Right lobe of liver (tissue), 6 donors: ENCODE measurements around the gene SLC25A3. TPM values are rescaled to one million over a fixed set of nuclear protein-coding genes. Genes with fewer than 3 reads are reported as not detected.
"Not testable (repeated sequence)": the region's sequence is repeated elsewhere in the genome, so short reads cannot be mapped to it uniquely, and the experiment has no call there.

Experiments used
- ATAC-seq, 4 donors: fragments of 200-7000 bp; cut with Tn5 transposase; one replicate each; pipeline ENCODE4 v1.9.1; 2020; ENCODE audit warnings: mild to moderate bottlenecking in 4 of 4, moderate library complexity in 4 of 4
- DNase-seq, 3 donors: peaks; one replicate each; pipeline ENCODE4 v3.0.0-alpha.2; 2020
- H3K27ac ChIP-seq, 3 donors: fragments of 200-600 bp; one replicate each; pipeline ENCODE4 v1.8.0; 2022
- H3K27me3 ChIP-seq, 2 donors: fragments of 200-600 bp; one replicate each; pipeline ENCODE4 v1.8.0; 2022
- H3K36me3 ChIP-seq, 4 donors: fragments of 200-600 bp; sonication (generic) in 1 of 4; one replicate each; pipeline versions ENCODE4 v1.5.1 to v1.8.0; 2017 to 2022; ENCODE audit warnings: control low read depth in 1 of 4
- H3K4me1 ChIP-seq, 4 donors: fragments of 200-600 bp; sonication (generic) in 1 of 4; one replicate each; pipeline versions ENCODE4 v1.5.1 to v1.8.0; 2017 to 2022; ENCODE audit warnings: control low read depth in 1 of 4
- H3K4me3 ChIP-seq, 3 donors: fragments of 200-600 bp; one replicate each; pipeline ENCODE4 v1.8.0; 2022
- H3K9me3 ChIP-seq, 4 donors: fragments of 200-600 bp; sonication (generic) in 1 of 4; one replicate each; pipeline versions ENCODE4 v1.5.1 to v1.8.0; 2017 to 2022; ENCODE audit warnings: control low read depth in 1 of 4
- POLR2A ChIP-seq: fragments of 450-650 bp; IDR thresholded peaks from one replicate; pipeline ENCODE4 v1.6.1; 2017; ENCODE audit warnings: antibody characterized with exemption, mild to moderate bottlenecking
- WGBS: methylation state at CpG from one replicate; pipeline ENCODE4 v1.1.6; 2018; ENCODE audit warnings: low coverage, low lambda C conversion rate; ENCODE audit not compliant: insufficient coverage; ENCODE audit errors: missing lambda C conversion rate; 5-methylcytosine and 5-hydroxymethylcytosine counted together
- intact Hi-C, 2 donors: fragments of 100-400 bp; cut with DNase I; formaldehyde crosslinking; loops; one replicate each; pipeline versions ENCODE4 v1.11.2 to v1.14.1; 2022
- total RNA-seq, 6 experiments: library from RNA; depleted of rRNA in 2 of 6; stranded (reverse); fragments of >200 nt in 2 of 6; fragmentation: NEBNext Ultra II Directional in 3 of 6; extraction: Animal tissue kit (Norgen Biotek cat#: 25700) in 3 of 6; gene quantifications; one replicate each; pipeline versions ENCODE4 v1.1.0 to v1.2.4, GENCODE V29; 2016 to 2023
- TF ChIP-seq, protein P1 (sequence below), 4 donors: fragments of 200-600 bp in 3 of 4; fragments of 450-650 bp in 1 of 4; IDR thresholded peaks; one replicate each; pipeline versions ENCODE4 v1.5.1 to v1.8.0; 2016 to 2022; ENCODE audit warnings: antibody characterized with exemption in 4 of 4, mild to moderate bottlenecking in 2 of 4
- donor health status: DM: no; HTN: yes; CAD: no.
- donor health status: DM: no; HTN: no; CAD: no.
- donor health status: DM: no; HTN: no; CAD: no.
- donor health status: DM: no; HTN: yes; CAD: no.
- donor health status: DM: no; HTN: yes; CAD: no.

The SLC25A3 gene
- total RNA-seq, 6 experiments from 2014 or later: 257 to 421 (median 267) TPM

DNA sequence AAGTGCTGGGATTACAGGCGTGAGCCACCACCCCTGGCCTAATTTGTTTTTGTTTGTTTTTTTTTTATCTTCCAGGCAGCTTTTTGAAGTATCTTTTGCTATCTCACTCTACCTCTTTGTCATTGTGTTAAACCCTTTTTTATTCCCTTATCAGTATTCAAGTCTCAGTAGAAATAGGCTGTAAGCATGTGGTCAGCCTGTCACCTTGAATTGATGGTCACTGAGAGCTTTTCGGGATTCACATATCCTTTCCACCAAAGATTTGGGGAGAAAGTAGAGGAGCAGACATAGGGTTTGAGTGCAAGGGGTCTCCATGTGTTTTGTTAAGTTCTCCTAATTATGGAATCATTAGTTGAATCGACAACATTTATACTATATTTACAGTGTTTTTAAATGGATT lies 41.7 kb upstream of the SLC25A3 start:
- ATAC-seq (no peak), DNase-seq (no peak)
- no peaks in the 10 kb centered on the region for H3K9me3 ChIP-seq
- peaks cover 0 to 3% (median 0%) of the 10 kb centered on the region in 4 donors for H3K4me1 ChIP-seq
- peaks cover 0 to 13% (median 5%) of the 10 kb centered on the region in 4 donors for H3K36me3 ChIP-seq
- WGBS: 90% methylated on average over 3 of the region's 3 CpGs
- H3K27ac ChIP-seq: no peak overlapping the region
- intact Hi-C loops: no loop called here
- no peak overlapping the region for H3K4me3 ChIP-seq
- no peak for TF ChIP-seq POLR2A
- TF ChIP-seq, protein P1, sequence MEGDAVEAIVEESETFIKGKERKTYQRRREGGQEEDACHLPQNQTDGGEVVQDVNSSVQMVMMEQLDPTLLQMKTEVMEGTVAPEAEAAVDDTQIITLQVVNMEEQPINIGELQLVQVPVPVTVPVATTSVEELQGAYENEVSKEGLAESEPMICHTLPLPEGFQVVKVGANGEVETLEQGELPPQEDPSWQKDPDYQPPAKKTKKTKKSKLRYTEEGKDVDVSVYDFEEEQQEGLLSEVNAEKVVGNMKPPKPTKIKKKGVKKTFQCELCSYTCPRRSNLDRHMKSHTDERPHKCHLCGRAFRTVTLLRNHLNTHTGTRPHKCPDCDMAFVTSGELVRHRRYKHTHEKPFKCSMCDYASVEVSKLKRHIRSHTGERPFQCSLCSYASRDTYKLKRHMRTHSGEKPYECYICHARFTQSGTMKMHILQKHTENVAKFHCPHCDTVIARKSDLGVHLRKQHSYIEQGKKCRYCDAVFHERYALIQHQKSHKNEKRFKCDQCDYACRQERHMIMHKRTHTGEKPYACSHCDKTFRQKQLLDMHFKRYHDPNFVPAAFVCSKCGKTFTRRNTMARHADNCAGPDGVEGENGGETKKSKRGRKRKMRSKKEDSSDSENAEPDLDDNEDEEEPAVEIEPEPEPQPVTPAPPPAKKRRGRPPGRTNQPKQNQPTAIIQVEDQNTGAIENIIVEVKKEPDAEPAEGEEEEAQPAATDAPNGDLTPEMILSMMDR (IDR thresholded peaks at IDR 0.05): no peak
- no peaks in the 10 kb centered on the region for H3K27me3 ChIP-seq

GRCh38 chr12:98558097-98558496 lies 35.4 kb upstream of the SLC25A3 start:
- 89% methylated on average over 2 of the region's 4 CpGs for WGBS
- H3K27ac ChIP-seq, ATAC-seq, H3K27me3 ChIP-seq, H3K4me3 ChIP-seq, H3K4me1 ChIP-seq, H3K9me3 ChIP-seq, intact Hi-C loops, H3K36me3 ChIP-seq, DNase-seq: not testable (repeated sequence)

DNA sequence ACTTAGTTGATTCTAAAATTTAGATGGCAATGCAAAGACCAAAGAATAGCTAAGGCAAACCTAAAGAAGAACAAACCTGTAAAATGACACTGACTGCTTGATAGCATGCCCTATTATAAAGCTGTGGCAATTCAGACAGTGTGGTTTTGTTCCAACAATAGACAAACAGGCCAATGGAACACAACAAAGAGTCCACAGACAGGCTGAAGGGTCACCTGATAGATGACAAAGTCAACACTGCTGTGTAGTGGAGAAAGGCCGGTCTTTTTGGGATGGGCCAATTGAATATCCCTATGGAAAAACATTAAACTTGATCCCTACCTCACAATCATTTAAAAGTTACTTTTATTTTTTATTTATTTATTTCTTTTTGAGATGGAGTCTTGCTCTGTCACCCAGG lies 33.8 kb upstream of the SLC25A3 start:
- Histone ChIP-seq H3K4me3 (no peak overlapping the region), H3K4me1 (no peaks in the 10 kb centered on the region), H3K27me3 (no peaks in the 10 kb centered on the region), H3K9me3 (no peaks in the 10 kb centered on the region), H3K36me3 (no peaks in the 10 kb centered on the region), H3K27ac (no peak overlapping the region)
- intact Hi-C loops: no loop called here
- DNase-seq (no peak), ATAC-seq (no peak)
- 0% methylated on average over 1 of the region's 1 CpG for WGBS
- TF ChIP-seq, protein P1 (IDR thresholded peaks at IDR 0.05): no peak
- no peak for TF ChIP-seq POLR2A

DNA sequence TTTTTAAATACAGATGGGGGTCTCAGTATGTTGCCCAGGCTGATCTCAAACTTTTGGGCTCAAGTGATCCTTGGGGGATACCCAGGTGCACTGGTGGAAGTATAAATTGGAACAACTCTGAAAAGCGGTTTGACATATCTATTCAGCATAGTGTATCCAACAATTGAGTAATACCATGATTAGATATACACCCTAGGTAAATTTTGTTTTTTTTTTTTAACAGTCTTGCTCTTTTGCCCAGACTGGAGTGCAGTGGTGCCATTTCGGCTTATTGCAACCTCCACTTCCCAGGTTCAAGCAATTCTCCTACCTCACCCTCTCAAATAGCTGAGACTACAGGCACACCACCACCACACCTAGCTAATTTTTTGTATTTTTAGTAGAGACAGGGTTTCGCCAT lies 31.6 kb upstream of the SLC25A3 start:
- no peaks in the 10 kb centered on the region for H3K36me3 ChIP-seq
- no peak overlapping the region for H3K27ac ChIP-seq
- intact Hi-C loops: no loop called here
- 61% methylated on average over 3 of the region's 3 CpGs for WGBS
- no peak overlapping the region for H3K4me3 ChIP-seq
- no peaks in the 10 kb centered on the region for H3K9me3 ChIP-seq
- TF ChIP-seq, protein P1 (IDR thresholded peaks at IDR 0.05): no peak
- TF ChIP-seq POLR2A: no peak
- ATAC-seq: peak in 3 of 4 donors; percentile 47 to 57 (median 49)
- DNase-seq: no peak
- no peaks in the 10 kb centered on the region for H3K4me1 ChIP-seq
- no peaks in the 10 kb centered on the region for H3K27me3 ChIP-seq

DNA sequence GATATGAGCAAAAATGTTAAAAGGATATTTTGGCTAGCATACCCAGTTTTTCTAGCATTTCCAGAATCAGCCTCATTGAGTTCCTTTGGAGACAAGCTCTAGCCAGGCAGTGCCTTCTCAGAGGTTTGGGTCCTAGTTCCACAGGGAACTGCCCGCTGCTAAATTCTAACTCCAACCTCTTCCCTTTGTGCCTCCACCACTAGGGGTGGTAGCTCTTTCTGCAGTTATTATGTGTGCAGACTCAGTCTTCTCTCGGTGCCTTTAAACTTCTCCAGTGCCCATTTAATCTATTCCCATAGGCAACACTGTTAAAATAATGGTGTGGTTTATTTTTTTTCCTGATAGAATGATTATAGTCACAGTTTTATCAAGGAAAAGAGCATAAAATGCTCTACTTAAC lies 21.5 kb upstream of the SLC25A3 start:
- no peak for TF ChIP-seq POLR2A
- TF ChIP-seq, protein P1 (IDR thresholded peaks at IDR 0.05): peak; percentile 23 to 36 (median 26)
- 32% methylated on average over 2 of the region's 2 CpGs for WGBS
- H3K27ac ChIP-seq: no peak overlapping the region
- no peaks in the 10 kb centered on the region for H3K27me3 ChIP-seq
- H3K9me3 ChIP-seq: no peaks in the 10 kb centered on the region
- no peaks in the 10 kb centered on the region for H3K36me3 ChIP-seq
- H3K4me1 ChIP-seq: peaks cover 0 to 25% (median 7%) of the 10 kb centered on the region in 4 donors
- H3K4me3 ChIP-seq: no peak overlapping the region
- no peak for ATAC-seq
- intact Hi-C loops: no loop called here
- DNase-seq: no peak
